Testis (tissue), 2 donors: Measurements from ENCODE around the gene TIAM2.

ENCODE experiments used
- CTCF ChIP-seq, 3 experiments: fragments of 450-650 bp in 2 of 3; fragments of 200-600 bp in 1 of 3; sonication (generic) in 1 of 3; IDR thresholded peaks; one replicate each; pipeline ENCODE4 v1.5.1; 2016 to 2019; ENCODE audit warnings: antibody characterized with exemption in 3 of 3, mild to moderate bottlenecking in 2 of 3, moderate library complexity in 1 of 3
- POLR2A ChIP-seq: fragments of 450-650 bp; IDR thresholded peaks from one replicate; pipeline ENCODE4 v1.6.1; 2017; ENCODE audit warnings: antibody characterized with exemption, mild to moderate bottlenecking, moderate library complexity

DNA sequence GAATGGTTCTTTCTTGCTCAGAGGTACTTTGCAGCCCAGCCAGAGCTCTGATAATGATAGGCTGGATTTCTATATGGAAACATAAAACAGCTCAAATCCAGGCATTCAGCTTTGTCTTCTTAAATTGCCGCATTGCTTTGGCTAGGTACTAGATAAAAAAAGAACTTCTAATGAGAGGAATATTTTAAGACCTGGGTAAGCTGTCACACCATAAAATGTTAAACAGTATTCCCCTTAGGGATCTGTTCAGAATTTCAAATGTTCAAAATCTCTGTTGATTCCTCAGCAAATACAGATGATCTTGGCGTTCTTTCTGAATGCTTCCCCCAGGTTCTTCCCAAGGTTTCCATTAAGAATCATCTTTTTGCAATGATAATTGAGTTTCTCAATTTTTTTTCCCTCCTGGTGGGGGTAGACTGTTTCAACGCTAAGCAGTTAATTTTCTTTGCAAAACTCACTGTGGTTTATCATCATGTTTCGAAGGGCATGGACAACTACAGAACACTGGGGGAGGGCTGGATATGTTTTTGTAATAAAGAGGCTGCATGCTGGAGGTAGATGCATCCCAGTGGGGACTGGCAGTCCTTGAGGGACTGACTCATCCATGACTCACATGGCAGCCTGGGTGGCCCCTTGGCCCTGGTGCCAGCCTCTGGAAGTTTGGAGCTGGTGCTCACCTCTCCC lies 31.0 kb downstream of the TIAM2 start:
- TF ChIP-seq CTCF (IDR thresholded peaks at IDR 0.05) (no peak), POLR2A (no peak)
